GM19438 (cell line): ENCODE measurements around the gene AKT3.

Source experiments
- ATAC-seq: cut with Tn5 transposase; IDR thresholded peaks from one replicate; pipeline ENCODE4 v1.9.1; 2021; ENCODE audit warnings: low read depth; ENCODE audit not compliant: unreplicated experiment

The AKT3 gene

DNA sequence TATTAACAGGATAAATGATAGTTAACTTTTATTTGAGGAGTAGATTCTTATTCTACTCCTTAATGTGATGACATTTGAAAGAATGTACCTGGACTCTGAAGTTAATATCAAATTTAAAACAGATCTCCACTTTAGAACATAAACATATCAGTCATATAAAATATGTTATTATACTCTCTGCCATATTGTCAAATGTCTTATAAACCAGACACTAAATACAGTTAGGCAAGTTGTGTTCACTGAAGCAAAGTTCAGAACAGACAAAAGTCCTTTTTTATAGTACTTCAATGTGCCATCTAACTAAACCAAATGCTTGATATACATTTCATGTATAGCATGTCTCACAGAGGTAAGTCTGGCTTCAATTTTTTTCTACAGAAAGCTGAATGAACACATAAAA is 285.2 kb downstream of the AKT3 start:
- ATAC-seq, result no peak

DNA sequence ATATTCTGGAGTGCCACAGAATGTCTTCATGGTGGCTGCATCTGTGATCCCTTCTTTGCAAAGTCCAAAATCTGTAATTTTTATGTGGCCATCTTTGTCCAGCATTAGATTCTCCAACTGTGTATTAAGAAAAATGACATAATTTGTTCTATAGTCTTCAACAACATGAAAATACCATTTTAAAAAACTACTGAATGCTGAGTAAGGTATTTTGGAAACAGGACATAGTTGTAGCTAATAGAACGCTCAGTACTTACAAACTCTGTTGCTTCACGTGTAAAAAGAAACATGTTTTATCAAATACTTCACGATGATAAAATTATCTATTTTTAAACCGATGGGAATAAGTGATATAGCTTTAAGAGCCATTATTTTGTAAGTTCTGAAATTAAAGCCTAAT is 286.3 kb downstream of the AKT3 start:
- no peak for ATAC-seq

DNA sequence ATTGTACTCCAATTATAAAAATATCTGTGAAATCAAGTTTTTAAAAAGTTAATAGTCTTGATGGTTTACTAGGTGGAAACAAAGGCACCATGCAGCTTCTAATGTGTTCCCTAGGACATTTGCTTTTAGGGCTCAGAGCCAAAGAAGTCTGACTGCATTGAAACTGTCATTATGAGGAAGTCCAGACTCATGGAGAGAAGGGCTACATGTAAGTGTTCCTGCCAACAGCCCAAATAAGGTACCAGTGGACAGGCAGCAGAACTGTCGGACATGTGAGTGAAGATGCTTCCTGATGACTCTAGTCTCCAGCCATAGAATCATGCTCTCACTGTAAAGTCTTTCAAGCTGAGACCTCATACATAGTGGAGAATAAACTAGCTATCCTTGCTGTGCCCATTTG is 287.6 kb downstream of the AKT3 start:
- ATAC-seq, result no peak

DNA sequence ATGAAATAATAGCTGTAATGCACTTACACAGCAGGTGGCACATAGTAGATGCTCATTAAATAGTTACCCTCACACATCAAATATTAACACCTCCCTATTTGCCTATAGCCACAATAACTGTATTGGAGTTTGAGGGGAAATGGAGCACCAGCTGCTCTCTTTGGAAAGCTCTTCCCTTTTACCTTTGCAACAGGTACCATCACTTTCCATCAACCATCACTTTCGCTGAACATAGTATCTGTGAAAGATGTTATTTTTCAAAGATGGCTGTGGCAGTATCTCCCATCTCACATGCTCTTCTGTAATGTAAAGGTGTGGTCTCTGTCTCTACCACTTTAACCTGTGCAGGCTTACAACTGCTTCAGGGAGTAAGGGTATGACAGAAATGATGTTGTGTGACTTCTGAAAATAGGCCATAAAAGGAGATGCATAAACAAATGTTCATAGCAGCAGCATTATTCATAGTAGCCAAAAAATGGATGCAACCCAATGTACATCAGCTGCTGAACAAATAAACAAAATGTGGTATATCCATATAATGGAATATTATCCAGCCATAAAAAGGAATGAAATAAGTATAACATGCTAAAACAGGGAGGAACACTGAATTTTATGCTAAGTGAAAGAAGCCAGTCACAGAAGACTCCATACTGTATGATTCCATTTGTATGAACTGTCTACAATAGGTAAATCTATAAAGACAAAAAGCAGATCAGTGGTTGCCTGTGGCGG is 288.3 kb downstream of the AKT3 start:
- no peak for ATAC-seq

- no peak for ATAC-seq
Measured at GRCh38 chr1:243559575-243560162, 290.4 kb downstream of the AKT3 start.

GRCh38 chr1:243558576-243558975 is 291.5 kb downstream of the AKT3 start:
- no peak for ATAC-seq

DNA sequence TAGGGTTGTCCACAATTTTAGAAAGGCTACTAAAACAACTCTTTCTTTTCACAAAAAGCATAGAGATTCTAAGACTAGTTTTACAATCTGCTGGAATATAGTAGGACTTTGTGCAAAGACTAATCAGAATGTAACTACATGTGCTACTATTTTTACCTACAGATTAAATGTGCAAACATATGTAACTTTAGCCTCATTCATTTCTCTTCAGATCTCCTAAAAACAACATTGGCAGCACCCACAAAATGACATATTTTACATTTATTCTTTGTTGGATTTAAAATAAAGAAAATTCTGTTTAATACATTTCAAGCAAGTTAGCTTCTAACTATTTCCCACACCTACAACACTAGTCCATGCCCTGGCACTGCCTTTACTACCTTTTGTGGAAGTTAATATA is 292.2 kb downstream of the AKT3 start:
- no peak for ATAC-seq

GRCh38 chr1:243554686-243555085 is 295.4 kb downstream of the AKT3 start:
- ATAC-seq, result no peak

- no peak for ATAC-seq
Measured at GRCh38 chr1:243553090-243553489, 297.0 kb downstream of the AKT3 start.

DNA sequence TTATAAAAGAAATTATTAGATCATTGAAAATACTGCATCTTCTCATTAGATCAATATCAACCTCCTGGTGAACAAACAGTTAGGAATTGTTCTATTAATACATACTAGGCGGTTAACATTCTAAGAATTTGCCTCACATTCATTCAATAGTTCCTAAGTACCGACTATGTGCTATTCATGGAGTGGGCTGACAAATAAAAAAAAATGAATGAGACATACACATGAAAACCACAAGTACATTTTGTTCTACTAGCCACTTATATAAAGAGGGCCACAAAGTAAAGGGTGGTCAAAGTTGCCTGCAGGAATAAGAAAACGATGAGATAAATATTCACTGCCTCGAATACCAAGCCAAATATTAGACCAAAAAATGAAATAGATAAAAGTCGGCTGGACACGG is 299.8 kb downstream of the AKT3 start:
- no peak for ATAC-seq

DNA sequence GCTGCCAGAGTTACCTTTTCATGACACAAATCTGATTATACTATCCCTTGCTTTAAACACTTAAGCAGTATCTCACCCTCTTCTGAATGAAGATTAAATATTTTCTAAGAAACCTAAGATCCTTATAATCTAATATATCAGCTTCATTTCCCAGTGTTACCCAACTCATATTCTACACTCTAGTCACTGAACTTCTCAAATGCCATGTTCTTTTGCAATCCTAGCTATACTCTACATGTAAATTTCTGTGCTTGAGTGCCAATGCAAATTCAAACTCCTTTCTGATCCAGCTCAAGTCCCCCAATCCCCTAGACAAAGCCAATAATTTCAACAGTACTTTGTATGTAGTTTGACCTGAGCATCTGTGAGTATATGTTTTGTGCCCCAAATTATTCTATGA is 300.3 kb downstream of the AKT3 start:
- no peak for ATAC-seq

DNA sequence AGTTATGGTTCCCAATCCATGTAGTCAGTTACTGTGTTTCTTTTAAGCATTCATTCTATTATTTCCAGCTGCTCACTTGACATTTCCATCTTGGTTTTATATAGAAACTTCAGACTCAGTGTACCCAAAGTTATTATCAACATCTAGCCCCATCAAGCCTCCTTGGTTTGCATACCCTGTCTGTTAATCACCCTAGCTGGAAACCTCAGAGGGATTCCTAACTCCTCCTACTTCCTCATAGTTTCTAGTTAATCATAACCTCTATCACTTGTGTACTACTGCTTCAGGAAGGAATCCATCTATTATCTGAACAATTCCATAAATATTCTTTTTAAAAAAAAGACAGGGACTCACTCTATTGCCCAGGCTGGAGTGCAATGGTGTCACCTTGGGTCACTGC is 300.9 kb downstream of the AKT3 start:
- ATAC-seq, result no peak

- no peak for ATAC-seq
Measured at GRCh38 chr1:243548516-243548915, 301.5 kb downstream of the AKT3 start.

DNA sequence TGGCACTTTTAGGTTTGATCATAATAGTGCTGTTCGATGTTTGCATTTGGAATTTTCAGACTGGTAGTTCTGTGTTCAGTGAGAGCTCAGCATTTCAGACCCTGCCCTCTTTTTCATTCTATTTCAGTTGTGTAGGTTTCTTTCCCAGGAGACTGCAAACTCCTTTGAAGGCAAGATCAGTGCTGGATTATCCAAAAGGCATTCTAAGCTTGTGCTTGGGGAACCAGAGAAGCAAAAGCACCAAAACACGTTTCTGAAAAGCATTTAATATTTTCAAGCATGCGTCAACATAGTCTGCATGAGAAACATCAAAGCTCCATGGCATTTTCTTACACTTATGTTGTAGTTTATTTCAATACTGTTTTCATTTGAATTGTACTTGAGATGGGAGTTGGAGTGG is 302.2 kb downstream of the AKT3 start:
- no peak for ATAC-seq

- ATAC-seq, result no peak
Measured at GRCh38 chr1:243546457-243546856, 303.6 kb downstream of the AKT3 start.

DNA sequence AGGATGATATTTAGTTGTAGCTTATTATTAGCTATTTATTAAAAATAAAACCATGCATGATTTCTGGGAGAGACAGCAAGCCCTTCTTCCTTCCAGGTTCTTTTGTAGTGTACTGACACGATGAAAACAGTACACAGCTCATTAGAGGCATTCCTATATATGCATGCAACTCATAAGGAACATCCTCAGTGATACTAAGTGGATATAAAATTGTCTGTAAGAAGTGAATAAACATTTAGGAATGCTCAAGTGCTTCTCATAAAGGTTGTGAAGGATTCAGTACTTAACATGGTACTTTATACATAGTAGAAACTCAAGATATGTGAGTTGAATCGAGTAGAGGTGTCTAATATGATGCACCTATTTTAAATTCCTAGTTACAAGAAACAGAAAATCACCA is 306.5 kb downstream of the AKT3 start:
- ATAC-seq, result no peak

DNA sequence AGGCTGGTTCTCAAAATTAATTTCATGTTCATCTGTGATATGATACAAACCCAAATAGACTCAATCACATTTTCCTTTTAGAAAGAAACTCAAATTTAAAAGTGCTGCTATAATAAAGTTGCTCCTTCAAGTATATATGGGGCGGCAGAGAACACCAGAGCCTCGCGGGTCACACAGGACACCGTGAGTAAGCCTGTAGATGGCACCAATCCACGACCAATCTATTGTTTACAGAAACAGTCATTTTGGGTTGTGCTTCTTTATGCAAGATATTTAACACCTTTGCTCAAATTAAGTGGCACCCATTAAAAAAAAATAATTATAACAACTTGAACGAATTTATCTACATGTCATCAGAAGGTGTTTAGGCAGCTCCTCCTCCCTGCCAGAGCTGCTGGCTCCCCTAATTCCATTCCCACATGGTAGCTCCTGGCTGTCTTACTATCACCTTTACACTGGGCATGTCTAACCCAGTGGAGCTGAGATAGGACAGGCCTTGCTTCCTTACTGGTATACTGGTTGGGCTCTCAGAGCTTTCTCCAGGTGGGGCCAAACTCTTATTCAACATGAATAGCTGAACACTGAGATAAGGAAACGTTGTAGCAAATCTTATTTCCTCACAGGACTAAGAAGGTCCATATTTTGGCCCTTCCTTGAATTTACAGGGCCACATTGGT is 307.2 kb downstream of the AKT3 start:
- ATAC-seq, result no peak

DNA sequence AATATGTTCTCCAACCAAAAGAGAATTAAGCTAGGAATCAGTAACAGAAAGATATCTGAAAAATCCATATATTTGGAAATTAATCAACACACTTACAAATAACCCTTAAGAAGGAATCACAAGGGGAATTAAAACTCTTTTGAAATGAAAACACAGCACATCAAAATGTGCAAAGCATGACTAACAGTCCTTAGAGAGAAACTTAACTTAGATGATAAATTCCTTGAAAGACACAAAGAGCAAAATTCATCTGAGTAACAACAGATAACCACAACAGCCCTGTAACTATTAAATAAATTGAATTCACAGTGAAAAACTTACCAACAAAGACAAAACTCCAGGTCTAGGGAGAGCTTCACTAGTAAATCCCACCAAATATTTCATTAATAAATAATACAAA is 310.4 kb downstream of the AKT3 start:
- no peak for ATAC-seq

DNA sequence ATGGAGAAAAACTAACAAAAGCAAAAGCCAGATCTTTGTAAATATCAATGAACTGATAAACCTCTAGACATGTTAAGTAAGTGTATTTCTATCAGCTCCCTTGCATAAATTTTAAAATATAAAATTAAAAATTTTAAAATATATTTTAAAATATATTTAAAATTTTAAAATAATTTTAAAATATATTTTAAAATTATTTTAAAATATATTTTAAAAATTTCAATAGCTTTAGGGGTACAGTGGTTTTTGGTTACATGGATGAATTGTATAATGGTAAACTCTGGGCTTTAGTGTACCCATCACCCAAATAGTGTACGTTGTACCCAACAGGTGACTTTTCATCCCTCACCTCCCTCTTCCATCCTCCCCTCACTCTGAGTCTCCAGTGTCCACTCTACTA is 315.0 kb downstream of the AKT3 start:
- ATAC-seq, result no peak

DNA sequence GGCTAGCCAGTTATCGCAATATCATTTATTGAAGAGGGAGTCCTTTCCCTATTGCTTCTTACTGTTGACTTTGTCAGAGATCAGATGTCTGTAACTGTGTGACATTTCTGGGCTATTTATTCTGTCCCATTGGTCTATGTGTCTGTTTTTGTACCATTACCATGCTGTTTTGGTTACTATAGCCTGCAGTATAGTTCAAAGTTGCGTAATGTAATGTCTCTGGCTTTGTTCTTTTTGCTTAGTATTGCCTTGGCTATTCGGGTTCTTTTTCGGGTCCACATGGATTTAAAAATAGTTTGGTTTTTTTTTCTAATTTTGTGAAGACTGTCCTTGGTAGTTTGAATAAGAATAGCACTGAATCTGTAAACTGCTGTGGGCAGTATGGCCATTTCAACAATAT is 320.5 kb downstream of the AKT3 start:
- no peak for ATAC-seq

DNA sequence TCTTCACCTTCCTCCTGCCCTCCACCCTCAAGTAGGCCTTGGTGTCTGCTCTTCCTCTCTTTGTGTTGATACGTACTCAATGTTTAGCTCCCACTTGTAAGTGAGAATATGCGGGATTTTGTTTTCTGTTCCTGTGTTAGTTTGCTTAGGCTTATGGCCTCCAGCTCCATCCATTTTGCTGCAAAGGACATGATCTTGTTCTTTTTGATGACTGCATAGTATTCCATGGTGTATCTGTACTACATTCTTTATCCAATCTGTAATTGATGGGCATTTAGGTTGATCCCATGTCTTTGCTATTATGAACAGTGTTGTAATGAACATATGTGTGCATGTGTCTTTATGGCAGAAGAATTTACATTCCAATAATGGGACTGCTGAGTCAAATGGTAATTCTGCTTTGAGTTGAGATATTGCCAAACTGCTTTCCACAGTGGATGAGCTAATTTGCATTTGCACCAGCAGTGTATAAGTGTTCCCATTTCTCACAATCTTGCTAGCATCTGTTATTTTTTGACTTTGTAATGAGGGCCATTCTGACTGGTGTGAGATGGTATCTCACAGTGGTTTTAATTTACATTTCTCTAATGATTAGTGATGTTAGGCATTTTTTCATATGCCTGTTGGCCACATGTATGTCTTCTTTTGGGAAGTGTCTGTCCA is 321.5 kb downstream of the AKT3 start:
- ATAC-seq, result no peak

DNA sequence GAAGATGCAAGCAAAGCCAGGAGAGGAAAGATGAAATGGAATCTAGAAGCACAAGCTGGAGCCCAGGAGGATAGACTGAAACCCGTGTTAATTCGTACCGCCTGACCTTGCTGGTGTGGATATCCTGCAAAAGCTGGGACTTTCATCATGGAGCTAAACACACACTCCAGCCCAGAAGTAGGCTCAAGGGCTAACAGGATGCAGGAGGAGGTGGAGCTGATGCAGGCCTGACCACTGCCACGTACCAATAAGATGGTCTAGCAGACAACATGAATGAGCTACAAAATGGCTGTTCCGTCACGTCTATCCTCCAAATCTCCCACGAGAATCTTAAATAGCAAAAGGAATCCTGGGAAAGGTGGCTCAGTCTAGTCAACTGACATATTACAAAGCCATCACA is 323.9 kb downstream of the AKT3 start:
- ATAC-seq, result no peak
